Gastrocnemius medialis (tissue), 4 donors: ENCODE measurements around the gene CASP8. TPM values are rescaled to one million over a fixed set of nuclear protein-coding genes. Genes with fewer than 3 reads are reported as not detected.

ENCODE experiments used
- ATAC-seq, 2 donors: fragments of 150-250 bp; one replicate each; pipeline ENCODE4 v1.9.1; 2016
- DNase-seq, 2 donors: peaks; one replicate each; pipeline ENCODE4 v3.0.0-alpha.2; 2019
- H3K27ac ChIP-seq, 4 donors: fragments of 200-600 bp; sonication (generic); 1 replicate in 1 of 4; 2 replicates in 3 of 4; pipeline ENCODE4 v1.5.1; 2016 to 2018; ENCODE audit warnings: mild to moderate bottlenecking in 2 of 4, moderate library complexity in 1 of 4
- H3K27me3 ChIP-seq, 3 donors: fragments of 200-600 bp; sonication (generic) in 2 of 3; 1 replicate in 1 of 3; 2 replicates in 2 of 3; pipeline versions ENCODE4 v1.5.1 to v1.6.0; 2016 to 2019; ENCODE audit warnings: mild to moderate bottlenecking in 1 of 3, moderate library complexity in 1 of 3
- H3K36me3 ChIP-seq, 2 donors: fragments of 200-600 bp; sonication (generic) in 1 of 2; one replicate each; pipeline ENCODE4 v1.5.1; 2017 to 2018
- H3K4me1 ChIP-seq, 2 donors: fragments of 200-600 bp; sonication (generic) in 1 of 2; one replicate each; pipeline ENCODE4 v1.5.1; 2016 to 2017; ENCODE audit warnings: mild to moderate bottlenecking in 2 of 2
- H3K4me3 ChIP-seq, 4 donors: fragments of 200-600 bp; sonication (generic) in 3 of 4; 1 replicate in 1 of 4; 2 replicates in 3 of 4; pipeline ENCODE4 v1.5.1; 2016 to 2019; ENCODE audit warnings: mild to moderate bottlenecking in 2 of 4
- H3K9me3 ChIP-seq, 3 donors: fragments of 200-600 bp; sonication (generic) in 2 of 3; 1 replicate in 1 of 3; 2 replicates in 2 of 3; pipeline ENCODE4 v1.5.1; 2016 to 2019
- POLR2A ChIP-seq, 2 donors: fragments of 450-650 bp; IDR thresholded peaks; one replicate each; pipeline ENCODE4 v1.6.1; 2017; ENCODE audit warnings: antibody characterized with exemption in 2 of 2, mild to moderate bottlenecking in 2 of 2, moderate library complexity in 2 of 2
- in situ Hi-C, 4 donors: fragments of 200-750 bp; cut with MboI; loops; one replicate each; pipeline versions ENCODE4 v1.15.0 to v1.8.0; 2017; ENCODE audit warnings: low sequenced_read_pairs in 4 of 4
- intact Hi-C: fragments of 100-400 bp; cut with DNase I; formaldehyde crosslinking; loops from one replicate; pipeline ENCODE4 v1.15.1; 2023; ENCODE audit warnings: low total_unique reads
- total RNA-seq, 4 donors: library from RNA; depleted of rRNA; stranded (reverse); fragments of >200 nt; gene quantifications; one replicate each; pipeline versions ENCODE4 v1.1.0 to v1.2.3, GENCODE V29; 2016
- TF ChIP-seq, protein P1 (sequence below), 5 experiments: fragments of 450-650 bp in 3 of 5; fragments of 200-600 bp in 2 of 5; sonication (generic) in 2 of 5; IDR thresholded peaks in 4 of 5; conservative IDR thresholded peaks in 1 of 5; 1 replicate in 4 of 5; 2 replicates in 1 of 5; pipeline ENCODE4 v1.5.1; 2016 to 2019; ENCODE audit warnings: antibody characterized with exemption in 5 of 5, mild to moderate bottlenecking in 3 of 5, moderate library complexity in 3 of 5

Gene CASP8
- total RNA-seq, 4 donors from 2014 or later: 2.3 to 3.5 (median 2.9) TPM

DNA sequence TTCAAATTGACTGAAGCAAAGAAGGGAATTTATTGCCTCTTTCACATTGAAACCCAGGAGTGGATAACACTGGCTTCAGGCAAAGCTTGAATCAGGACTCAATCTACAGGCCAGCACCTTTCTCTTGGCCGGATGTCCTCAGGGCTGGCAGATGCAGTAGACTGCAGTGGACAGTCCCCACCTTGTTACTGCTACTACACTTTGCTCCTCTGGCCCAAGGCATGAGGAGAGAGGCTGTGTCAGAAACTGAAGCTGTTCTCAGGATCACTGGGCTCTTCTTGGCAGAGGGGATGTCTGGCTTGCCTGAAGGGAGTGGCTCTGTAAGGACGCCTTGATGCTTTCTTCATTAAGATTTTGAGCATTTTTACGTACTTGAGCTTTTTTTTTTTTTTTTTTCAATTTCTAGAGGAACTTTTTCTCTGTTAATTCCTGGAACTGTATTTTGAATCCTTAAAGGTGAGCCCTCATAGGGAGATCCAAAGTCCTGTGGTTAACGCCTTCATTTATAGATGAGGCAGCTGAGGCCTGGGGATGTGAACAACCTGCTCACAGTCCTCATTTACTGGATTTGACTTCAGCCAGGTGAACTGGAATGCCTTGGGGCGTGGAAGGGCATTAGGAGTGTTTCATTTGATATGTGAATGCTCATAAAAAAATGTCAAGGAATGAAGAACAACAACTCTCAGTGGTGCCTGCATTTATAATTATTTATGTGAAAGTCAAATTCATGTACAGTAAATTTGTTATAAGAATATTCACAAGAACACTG is 40.8 kb upstream of the CASP8 start:
- H3K9me3 ChIP-seq: no peaks in the 10 kb centered on the region
- in situ Hi-C loops: no loop called here
- intact Hi-C loops: no loop called here
- H3K4me3 ChIP-seq: no peak overlapping the region
- peak overlapping the region in 1 of 4 donors; percentile 22 for H3K27ac ChIP-seq
- no peaks in the 10 kb centered on the region for H3K36me3 ChIP-seq
- TF ChIP-seq, protein P1, sequence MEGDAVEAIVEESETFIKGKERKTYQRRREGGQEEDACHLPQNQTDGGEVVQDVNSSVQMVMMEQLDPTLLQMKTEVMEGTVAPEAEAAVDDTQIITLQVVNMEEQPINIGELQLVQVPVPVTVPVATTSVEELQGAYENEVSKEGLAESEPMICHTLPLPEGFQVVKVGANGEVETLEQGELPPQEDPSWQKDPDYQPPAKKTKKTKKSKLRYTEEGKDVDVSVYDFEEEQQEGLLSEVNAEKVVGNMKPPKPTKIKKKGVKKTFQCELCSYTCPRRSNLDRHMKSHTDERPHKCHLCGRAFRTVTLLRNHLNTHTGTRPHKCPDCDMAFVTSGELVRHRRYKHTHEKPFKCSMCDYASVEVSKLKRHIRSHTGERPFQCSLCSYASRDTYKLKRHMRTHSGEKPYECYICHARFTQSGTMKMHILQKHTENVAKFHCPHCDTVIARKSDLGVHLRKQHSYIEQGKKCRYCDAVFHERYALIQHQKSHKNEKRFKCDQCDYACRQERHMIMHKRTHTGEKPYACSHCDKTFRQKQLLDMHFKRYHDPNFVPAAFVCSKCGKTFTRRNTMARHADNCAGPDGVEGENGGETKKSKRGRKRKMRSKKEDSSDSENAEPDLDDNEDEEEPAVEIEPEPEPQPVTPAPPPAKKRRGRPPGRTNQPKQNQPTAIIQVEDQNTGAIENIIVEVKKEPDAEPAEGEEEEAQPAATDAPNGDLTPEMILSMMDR (IDR thresholded peaks at IDR 0.05 in 4 of 5, conservative IDR thresholded peaks at IDR 0.05 in 1 of 5): no peak
- no peak for TF ChIP-seq POLR2A (IDR thresholded peaks at IDR 0.05)
- ATAC-seq (no peak), DNase-seq (no peak)
- H3K4me1 ChIP-seq: no peaks in the 10 kb centered on the region
- H3K27me3 ChIP-seq: no peaks in the 10 kb centered on the region

DNA sequence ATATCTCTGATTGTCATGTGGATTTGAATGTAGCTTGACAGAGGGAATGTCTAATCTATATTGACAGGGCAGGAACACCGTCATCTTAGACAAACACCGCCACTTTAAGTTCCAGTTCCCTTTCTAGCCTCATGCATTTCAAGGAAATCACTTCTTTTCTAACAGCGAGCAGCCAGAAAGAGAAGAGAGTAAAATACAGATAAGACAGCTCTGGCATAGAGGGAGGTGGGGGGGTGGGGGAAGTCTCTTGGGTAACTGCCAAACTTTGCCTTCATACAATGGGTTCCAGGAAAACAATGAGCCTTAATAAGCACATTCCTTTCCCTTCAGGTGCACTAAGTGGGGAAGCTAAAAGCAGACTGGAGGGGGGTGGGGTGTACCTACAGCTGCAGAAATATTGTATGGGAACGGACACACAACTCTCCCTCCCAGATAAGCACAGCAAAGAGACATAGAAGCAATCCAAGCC is 40.2 kb upstream of the CASP8 start:
- no peak for ATAC-seq
- Histone ChIP-seq H3K36me3 (no peaks in the 10 kb centered on the region), H3K27ac (peak overlapping the region in 2 of 4 donors; percentile 22 to 39), H3K4me3 (no peak overlapping the region), H3K27me3 (no peaks in the 10 kb centered on the region), H3K4me1 (no peaks in the 10 kb centered on the region), H3K9me3 (no peaks in the 10 kb centered on the region)
- no peak for DNase-seq
- TF ChIP-seq, protein P1 (IDR thresholded peaks at IDR 0.05 in 4 of 5, conservative IDR thresholded peaks at IDR 0.05 in 1 of 5): no peak
- TF ChIP-seq POLR2A (IDR thresholded peaks at IDR 0.05): no peak
- intact Hi-C loops: no loop called here
- in situ Hi-C loops: no loop called here

DNA sequence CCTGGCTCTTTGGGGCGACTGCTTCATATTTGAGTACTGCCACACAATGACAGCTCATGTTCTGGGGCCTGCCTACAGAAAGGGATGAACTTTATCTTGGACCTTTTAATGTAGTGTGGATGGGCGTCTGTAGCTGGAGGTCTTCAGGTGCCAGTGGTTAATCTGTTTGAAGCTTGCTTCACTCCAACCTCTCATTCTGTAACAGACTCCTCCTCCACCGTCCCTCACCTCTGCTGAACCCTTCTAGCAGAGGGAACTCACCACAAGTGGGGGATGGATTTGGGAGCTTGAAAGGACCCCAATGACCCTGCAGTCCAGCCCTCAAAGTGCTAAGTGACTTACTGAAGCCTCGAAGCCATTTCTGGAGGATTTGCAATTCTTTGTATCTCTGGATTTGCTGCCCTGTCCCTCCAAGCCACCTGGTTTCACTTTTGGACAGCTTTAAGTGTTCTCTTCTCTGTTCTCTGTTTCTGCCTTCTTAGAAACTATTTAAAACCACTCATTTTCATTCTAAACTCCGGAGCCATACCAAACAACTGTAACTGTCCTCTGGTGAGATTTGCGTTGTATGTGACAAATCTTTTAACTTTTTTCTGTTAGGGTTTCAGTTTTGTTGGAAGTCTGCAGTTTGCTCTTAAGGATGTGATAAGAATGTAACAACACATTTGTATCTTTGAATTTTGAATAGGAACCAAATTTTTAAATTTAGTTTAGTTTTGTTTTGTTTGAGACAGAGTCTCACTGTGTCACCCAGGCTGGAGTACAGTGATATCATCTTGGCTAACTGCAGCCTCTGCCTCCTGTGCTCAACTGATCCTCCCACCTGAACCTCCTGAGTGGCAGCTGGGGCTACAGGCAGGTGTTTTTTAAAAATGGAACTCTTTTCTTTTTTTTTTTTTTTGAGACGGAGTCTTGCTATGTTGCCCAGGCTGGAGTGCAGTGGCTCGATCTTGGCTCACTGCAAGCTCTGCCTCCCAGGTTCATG is 37.0 kb upstream of the CASP8 start:
- TF ChIP-seq, protein P1 (IDR thresholded peaks at IDR 0.05 in 4 of 5, conservative IDR thresholded peaks at IDR 0.05 in 1 of 5): no peak
- TF ChIP-seq POLR2A (IDR thresholded peaks at IDR 0.05): no peak
- intact Hi-C loops: no loop called here
- no peaks in the 10 kb centered on the region for H3K27me3 ChIP-seq
- no peaks in the 10 kb centered on the region for H3K36me3 ChIP-seq
- no peak overlapping the region for H3K27ac ChIP-seq
- no peaks in the 10 kb centered on the region for H3K9me3 ChIP-seq
- DNase-seq: no peak
- no peaks in the 10 kb centered on the region for H3K4me1 ChIP-seq
- H3K4me3 ChIP-seq: no peak overlapping the region
- ATAC-seq: no peak
- in situ Hi-C loops: no loop called here

DNA sequence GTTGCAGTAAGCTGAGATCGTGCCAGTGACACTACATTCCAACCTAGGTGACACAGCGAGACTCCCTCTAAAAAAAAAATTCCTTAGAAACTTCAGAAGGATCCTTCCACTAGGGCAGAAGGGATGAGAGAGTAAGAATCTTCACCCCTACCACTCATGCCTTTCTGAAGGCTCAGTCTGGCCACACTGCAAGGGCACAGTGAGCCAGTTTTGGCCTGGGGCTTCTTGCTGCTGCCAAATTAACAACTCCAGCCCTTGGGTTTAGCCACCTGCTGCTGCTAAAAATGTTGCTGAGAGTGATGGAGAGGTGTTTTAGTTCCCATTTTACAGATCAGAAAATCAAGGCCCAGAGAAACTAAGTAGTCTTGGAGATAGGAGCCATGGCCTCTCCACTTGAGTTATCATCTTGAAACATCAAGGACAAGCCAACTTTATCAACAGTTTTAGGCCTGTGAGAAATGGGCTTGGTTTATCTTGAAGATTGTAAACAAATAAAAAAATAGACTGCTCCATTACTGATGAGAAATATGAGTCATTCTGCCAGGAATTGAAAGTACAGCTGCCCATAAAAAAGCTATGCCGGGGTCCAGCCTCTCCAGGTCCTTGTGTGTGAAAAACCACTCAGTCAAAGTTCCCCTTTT is 31.9 kb upstream of the CASP8 start:
- intact Hi-C loops (no loop called here), in situ Hi-C loops (loop anchor here in 1 of 4 donors (25.0 kb wide), 1 partner anchor 134 kb away; the partner anchor contains the start of gene FLACC1)
- DNase-seq: no peak
- ATAC-seq: no peak
- Histone ChIP-seq H3K27me3 (no peaks in the 10 kb centered on the region), H3K36me3 (no peaks in the 10 kb centered on the region), H3K4me1 (peaks cover 8 to 9% of the 10 kb centered on the region in 2 donors), H3K9me3 (no peaks in the 10 kb centered on the region), H3K27ac (peak overlapping the region in 2 of 4 donors; percentile 20 to 45), H3K4me3 (no peak overlapping the region)
- no peak for TF ChIP-seq POLR2A (IDR thresholded peaks at IDR 0.05)
- TF ChIP-seq, protein P1 (IDR thresholded peaks at IDR 0.05 in 4 of 5, conservative IDR thresholded peaks at IDR 0.05 in 1 of 5): no peak
